ENCODE data around the gene EYA2.
A peak's percentile ranks its signal among the peaks of the same experiment; 100 is the strongest.

EYA2 gene

GRCh38 chr20:47003223-47003622 lies 108.6 kb downstream of the EYA2 start:
- DNase-seq (ENCODE audit: low read depth), result no peak
- no peak for TF ChIP-seq CTCF (conservative IDR thresholded peaks at IDR 0.05; ENCODE audit: low read depth, low read length)
- H3K4me3 ChIP-seq (ENCODE audit: low read length), result no peak overlapping the region

- DNase-seq (ENCODE audit: low read depth), result no peak
- no peak for TF ChIP-seq CTCF (conservative IDR thresholded peaks at IDR 0.05; ENCODE audit: low read depth, low read length)
- no peak overlapping the region for H3K4me3 ChIP-seq (ENCODE audit: low read length)
These were observed 109.5 kb downstream of the EYA2 start for GRCh38 chr20:47004179-47004578.

DNA sequence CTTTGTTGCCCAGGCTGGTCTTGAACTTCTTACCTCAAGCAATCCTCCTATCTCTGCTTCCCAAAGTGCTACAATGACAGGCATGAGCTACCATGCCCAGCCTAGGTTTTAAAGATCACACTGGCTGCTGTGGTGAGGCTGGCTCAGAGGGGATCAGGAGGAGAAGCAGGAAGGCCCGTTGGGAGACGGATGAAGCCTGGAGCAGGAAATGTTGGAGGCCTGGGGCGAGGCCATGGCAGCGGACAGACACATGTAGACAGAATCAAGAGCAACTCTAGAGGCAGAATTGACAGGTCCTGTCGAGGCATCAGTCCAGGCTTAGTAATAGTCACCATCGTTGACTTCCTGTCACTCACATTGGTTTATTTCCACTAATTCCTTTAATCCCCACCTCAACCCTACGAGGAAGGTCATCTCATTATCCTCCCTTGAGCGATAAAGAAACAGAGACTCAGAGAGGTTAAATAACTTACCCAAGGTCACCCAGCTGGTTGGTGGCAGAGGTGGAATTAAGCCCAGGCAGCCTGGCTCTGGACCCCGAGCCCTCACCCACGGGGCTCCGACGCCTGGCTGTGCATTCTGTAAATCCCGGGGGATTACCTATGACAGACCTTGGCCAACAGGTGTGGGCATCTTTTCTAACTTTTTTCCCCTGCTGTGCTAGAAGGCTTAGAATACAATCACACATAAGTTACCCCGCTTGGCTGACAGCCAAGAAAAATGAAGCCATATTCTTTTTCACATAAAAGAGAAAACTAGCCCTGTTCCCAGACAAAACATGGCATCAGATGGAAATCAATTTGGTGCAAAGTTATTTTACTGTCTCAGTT lies 113.4 kb downstream of the EYA2 start:
- no peak for TF ChIP-seq CTCF (conservative IDR thresholded peaks at IDR 0.05; ENCODE audit: low read depth, low read length)
- H3K4me3 ChIP-seq (ENCODE audit: low read length), result no peak overlapping the region
- DNase-seq (ENCODE audit: low read depth), result no peak

- TF ChIP-seq CTCF (conservative IDR thresholded peaks at IDR 0.05; ENCODE audit: low read depth, low read length), result no peak
- no peak overlapping the region for H3K4me3 ChIP-seq (ENCODE audit: low read length)
- no peak for DNase-seq (ENCODE audit: low read depth)
These were observed 114.3 kb downstream of the EYA2 start for GRCh38 chr20:47008842-47009518.

GRCh38 chr20:47009784-47010183 lies 115.1 kb downstream of the EYA2 start:
- DNase-seq (ENCODE audit: low read depth), result no peak
- no peak for TF ChIP-seq CTCF (conservative IDR thresholded peaks at IDR 0.05; ENCODE audit: low read depth, low read length)
- no peak overlapping the region for H3K4me3 ChIP-seq (ENCODE audit: low read length)

DNA sequence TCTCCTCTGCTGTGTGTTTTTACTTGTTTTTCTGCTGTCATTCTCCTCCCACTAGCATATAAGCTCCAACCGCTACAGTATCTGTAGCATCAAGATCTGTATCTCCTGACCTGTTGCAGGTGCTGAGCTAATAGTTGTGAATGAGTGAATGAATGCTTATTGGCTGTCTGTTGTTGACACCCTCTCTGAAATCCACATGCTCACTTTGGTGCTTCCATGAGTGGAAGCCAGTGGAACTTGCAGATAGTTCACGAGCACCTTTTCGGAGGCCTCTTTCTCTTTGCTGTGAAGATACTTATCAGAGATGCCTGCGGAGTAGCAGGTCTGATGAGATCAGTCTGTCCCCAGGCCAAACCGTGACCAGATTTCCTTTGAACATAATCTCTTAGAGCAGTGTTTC lies 117.3 kb downstream of the EYA2 start:
- TF ChIP-seq CTCF (conservative IDR thresholded peaks at IDR 0.05; ENCODE audit: low read depth, low read length), result no peak
- no peak for DNase-seq (ENCODE audit: low read depth)
- H3K4me3 ChIP-seq (ENCODE audit: low read length), result no peak overlapping the region

DNA sequence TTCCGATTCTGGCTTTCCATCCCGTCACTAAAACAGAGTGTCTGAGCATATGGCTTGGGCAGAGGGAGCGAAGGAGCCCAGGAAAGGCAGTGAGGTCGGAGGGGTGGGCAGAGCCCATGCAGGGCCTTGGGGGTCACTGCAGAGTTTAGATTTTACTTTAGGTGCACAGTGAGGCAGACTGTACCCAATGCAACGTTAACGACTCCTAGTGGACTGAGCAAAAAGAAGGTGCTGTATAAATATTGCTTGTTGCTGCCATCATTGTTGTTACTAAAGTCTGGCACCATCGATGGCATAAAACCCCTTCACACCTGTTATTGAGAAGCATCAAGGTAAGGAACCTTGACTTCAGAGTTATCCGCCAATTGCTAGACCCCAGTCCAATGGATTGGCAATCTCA lies 119.0 kb downstream of the EYA2 start:
- peak; percentile 7 for TF ChIP-seq CTCF (conservative IDR thresholded peaks at IDR 0.05; ENCODE audit: low read depth, low read length)

More for the DNA sequence above, 119.0 kb downstream of the EYA2 start:
- no peak for DNase-seq (ENCODE audit: low read depth)
- H3K4me3 ChIP-seq (ENCODE audit: low read length), result no peak overlapping the region
